HG03025 (cell line): ENCODE measurements around the gene FCN1.

ENCODE experiments used
- ATAC-seq: cut with Tn5 transposase; IDR thresholded peaks from one replicate; pipeline ENCODE4 v1.9.1; 2021; ENCODE audit warnings: mild to moderate bottlenecking, moderate library complexity; ENCODE audit not compliant: unreplicated experiment, low FRiP score

The FCN1 gene

GRCh38 chr9:134895567-134895907 lies 22.2 kb downstream of the FCN1 start:
- no peak for ATAC-seq

GRCh38 chr9:134895097-134895496 lies 22.6 kb downstream of the FCN1 start:
- ATAC-seq, result no peak

GRCh38 chr9:134894136-134894860 lies 23.4 kb downstream of the FCN1 start:
- ATAC-seq, result no peak

GRCh38 chr9:134892820-134893420 lies 24.8 kb downstream of the FCN1 start:
- no peak for ATAC-seq

- ATAC-seq, result no peak
These were observed 25.5 kb downstream of the FCN1 start for GRCh38 chr9:134892221-134892620.

GRCh38 chr9:134891713-134892112 lies 26.0 kb downstream of the FCN1 start:
- no peak for ATAC-seq

DNA sequence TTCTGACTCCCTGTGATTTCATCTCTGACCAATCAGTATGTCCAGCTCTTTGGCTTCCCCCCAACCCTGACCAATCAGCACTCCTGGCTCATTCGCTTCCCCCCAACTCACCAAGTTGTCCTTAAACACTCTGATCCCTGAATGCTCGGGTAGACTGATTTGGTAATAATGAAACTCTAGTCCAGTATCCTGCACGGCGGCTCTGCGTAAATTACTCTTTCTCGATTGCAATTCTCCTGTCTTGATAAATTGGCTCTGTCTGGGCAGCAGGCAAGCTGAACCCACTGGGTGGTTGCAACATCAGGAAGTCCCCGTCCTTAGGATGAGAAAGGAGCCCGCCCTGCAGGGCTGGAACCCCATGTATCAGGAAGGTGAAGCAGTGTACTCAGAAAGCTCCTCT lies 26.7 kb downstream of the FCN1 start:
- ATAC-seq, result no peak

- no peak for ATAC-seq
These were observed 27.6 kb downstream of the FCN1 start for GRCh38 chr9:134890155-134890495.

DNA sequence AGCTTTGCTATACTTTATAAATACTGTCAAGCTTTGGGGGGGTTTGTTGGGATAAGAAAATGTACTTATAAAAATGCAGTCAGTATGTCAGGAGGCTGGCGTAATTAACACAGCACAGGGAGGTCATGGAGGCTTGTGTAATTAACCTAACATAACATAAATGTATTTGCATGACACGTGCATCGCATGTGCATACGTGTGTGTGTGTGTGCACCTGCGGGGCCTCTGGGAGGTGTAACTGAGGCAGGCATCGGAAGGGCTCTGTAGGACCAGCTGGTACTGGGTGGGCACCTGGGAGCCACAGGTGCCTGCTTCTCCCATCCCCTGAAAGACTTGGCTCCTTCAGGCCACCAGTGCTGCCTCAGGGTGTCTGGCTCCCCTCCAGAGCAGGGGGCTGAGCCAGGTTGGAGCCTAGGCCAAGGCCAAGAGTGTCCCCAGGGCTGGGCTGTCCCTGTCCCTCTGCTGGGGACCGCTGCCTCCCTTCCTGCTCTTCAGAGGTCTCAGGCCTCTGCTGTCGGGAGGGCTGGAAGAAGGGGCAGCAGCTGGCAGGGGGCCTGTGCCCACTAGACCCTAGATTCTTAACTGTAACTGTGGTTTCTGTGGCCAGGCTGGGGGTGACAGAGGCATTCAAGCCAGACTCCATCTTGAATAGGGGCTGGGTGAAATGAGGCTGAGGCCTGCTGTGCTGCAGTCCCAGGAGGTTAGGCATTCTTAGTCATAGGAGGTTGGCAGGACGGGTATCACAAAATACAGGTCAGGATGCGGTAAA lies 28.1 kb downstream of the FCN1 start:
- no peak for ATAC-seq

GRCh38 chr9:134888603-134889190 lies 29.0 kb downstream of the FCN1 start:
- no peak for ATAC-seq

GRCh38 chr9:134887686-134888602 lies 29.8 kb downstream of the FCN1 start:
- no peak for ATAC-seq

DNA sequence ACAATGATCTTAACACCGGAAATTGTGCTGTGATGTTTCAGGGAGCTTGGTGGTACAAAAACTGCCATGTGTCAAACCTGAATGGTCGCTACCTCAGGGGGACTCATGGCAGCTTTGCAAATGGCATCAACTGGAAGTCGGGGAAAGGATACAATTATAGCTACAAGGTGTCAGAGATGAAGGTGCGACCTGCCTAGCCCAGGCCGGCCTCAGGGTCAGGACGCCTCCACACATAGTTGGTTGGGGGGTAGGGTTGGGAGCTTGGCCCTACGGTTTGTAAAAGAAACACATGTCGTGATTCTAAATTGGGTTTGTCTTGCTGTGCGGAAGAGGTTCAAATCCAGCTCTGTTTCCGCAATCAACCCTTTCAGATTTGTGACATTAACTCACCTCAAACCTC lies 30.5 kb downstream of the FCN1 start:
- no peak for ATAC-seq

- no peak for ATAC-seq
These were observed 31.2 kb downstream of the FCN1 start for GRCh38 chr9:134886413-134886913.

DNA sequence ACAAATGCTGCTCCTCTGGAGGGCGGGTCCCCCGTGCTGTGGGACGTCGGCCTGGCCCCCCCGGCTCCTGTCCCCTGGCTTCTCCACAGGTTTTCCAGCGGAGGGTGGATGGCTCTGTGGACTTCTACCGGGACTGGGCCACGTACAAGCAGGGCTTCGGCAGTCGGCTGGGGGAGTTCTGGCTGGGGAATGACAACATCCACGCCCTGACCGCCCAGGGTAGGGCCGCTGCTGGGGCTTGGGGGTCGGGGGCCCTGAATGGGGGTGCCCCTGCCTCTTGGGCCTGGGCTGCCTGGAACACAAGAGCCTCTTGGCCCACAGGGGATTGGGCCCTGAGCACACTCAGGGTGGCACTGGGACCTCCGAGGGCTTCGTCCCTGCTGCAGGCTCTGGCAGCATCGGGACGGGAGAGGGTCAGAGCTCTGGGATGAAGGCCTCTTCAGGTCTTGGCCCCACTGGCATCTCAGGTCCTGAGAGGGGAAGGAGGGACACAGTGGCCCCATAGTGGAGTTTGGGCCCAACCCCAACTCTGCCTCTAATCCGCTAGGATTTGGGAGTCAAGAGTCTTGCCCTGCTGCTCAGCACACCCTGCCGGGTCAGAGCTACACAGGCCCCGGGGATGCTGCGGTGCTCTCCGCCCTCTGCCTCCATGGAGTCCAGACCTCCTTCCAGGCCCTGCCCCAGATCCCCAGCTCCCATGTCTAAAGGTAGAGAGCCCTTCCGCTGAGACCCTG lies 31.9 kb downstream of the FCN1 start:
- ATAC-seq, result no peak

GRCh38 chr9:134885001-134885678 lies 32.6 kb downstream of the FCN1 start:
- no peak for ATAC-seq

DNA sequence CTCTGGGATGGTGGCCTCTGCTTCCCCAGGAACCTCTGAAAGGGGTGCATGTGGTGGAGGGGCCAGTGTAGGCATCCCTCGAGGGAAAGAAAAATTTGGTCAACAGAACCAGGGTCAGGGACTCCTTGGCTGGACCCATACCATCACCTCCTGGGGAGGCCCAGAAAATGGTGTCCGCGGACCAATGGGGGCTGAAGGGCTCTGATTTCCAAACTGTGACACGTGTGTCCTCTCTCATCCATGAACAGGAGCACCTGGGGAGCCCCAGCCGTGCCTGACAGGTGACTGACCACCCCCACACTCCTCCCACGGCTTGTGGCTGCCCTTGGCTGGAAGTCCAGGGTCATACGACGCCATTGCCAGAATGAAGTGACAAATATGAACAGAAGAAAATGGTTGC lies 33.2 kb downstream of the FCN1 start:
- ATAC-seq, result no peak

- ATAC-seq, result no peak
These were observed 34.5 kb downstream of the FCN1 start for GRCh38 chr9:134883040-134883782.

DNA sequence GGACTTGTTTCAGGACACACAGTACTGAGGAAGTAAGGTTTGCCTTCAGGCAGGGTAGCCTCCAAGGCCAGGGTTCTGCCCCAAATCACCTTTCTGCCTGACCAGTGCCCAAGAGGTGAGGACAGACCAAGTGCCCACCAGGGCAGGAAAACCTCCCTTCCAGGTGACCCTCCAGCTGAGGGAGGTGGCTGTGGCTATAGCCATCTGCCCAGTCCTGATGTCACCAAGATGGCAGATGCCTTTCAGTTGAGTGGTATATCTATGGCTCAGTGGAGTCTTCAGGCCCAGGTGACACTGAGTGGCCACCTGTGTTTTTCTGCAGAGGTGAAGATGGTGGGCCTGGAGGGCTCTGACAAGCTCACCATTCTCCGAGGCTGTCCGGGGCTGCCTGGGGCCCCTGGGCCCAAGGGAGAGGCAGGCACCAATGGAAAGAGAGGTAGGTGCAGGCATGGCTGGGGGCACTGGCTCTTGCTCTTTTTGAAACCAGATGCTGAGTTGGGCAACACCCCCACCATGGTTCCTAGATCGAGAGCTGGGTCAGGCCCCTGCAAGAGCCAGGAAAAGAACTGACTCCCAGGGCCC lies 35.4 kb downstream of the FCN1 start:
- ATAC-seq, result no peak
